Measurements from ENCODE around the gene CMTM6. TPM values are rescaled to one million over a fixed set of nuclear protein-coding genes. Genes with fewer than 3 reads are reported as not detected.
"Not testable (repeated sequence)": the region's sequence is repeated elsewhere in the genome, so short reads cannot be mapped to it uniquely, and the experiment has no call there.

Gene CMTM6
- total and polyA plus RNA-seq, 9 of the 15 experiments (the other 6 are each of a cell fraction or from before 2014, with no cell fraction given) = 8.9 to 39.7 (median 19.5) TPM

DNA sequence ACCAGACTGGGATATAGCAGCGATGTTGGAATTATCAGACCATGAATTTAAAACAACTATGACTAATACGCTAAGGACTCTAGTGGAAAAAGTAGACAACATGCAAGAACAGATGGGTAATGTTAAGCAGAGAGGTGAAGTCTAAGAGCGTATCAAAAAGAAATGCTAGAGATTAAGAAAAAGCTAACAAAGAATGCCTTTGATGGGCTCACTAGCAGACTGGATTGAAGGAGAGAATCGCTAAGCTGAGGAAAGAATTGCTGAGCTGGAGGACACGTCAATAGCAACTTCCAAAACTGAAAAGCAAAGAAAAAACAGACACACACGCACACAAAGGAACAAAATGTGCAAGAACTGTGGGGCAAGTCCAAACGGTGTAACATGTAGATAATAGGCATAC is 20.0 kb upstream of the CMTM6 start:
- no peak overlapping the region for H3K9ac ChIP-seq (ENCODE audit: insufficient read depth in 1 of 2, low read depth in 2 of 2, low read length in 2 of 2)
- ATAC-seq (no peak), DNase-seq (ENCODE audit: extremely low read depth in 1 of 4, low spot score in 3 of 4) (no peak), FAIRE-seq (no peak)
- intact Hi-C loops (cut with micrococcal nuclease) (no loop called here), in situ Hi-C loops (cut with MboI) (no loop called here)
- no peak overlapping the region for H3K4me3 ChIP-seq
- no peak overlapping the region for H3K4me2 ChIP-seq (ENCODE audit: insufficient read depth, low read length)
- H3K4me1 ChIP-seq (replicated peaks in 1 of 2; ENCODE audit: control insufficient read depth in 2 of 2, insufficient read depth in 2 of 2, low read length in 2 of 2) = peaks cover 0 to 3% of the 10 kb centered on the region in 2 experiments; a peak in 1 of 5 replicates
- H3K36me3 ChIP-seq (ENCODE audit: control insufficient read depth, insufficient read depth, low read length) = peaks cover 25% of the 10 kb centered on the region
- H3K27ac ChIP-seq (ENCODE audit: extremely low read depth, low read depth, low read length) = no peak overlapping the region
- no peaks in the 10 kb centered on the region for H4K20me1 ChIP-seq (replicated peaks; ENCODE audit: control insufficient read depth, insufficient read depth, low read length)
- BruUV-seq (replicated peaks) = no TSS peak
- WGBS (ENCODE audit: insufficient coverage, low coverage, missing lambda C conversion rate) = 69% methylated on average over 7 of the region's 7 CpGs
- H3K9me3 ChIP-seq (replicated peaks; ENCODE audit: control insufficient read depth, insufficient read depth, low read depth, low read length) = no peaks in the 10 kb centered on the region
- POLR2A ChIA-PET = interaction anchor here (1.1 to 1.2 kb wide), 2 partner anchors 9 to 10 kb away, joined by 4 to 5 read pairs; no protein-coding TSS in a partner anchor
- no peaks in the 10 kb centered on the region for H3K9me1 ChIP-seq (ENCODE audit: control insufficient read depth, insufficient read depth, low read length)
- H2AFZ ChIP-seq (ENCODE audit: low read depth, low read length) = no peak overlapping the region
- no peaks in the 10 kb centered on the region for H3K27me3 ChIP-seq (ENCODE audit: control insufficient read depth in 2 of 2, insufficient read depth in 2 of 2, low read length in 2 of 2)
- no peaks in the 10 kb centered on the region for H3K79me2 ChIP-seq (ENCODE audit: control insufficient read depth, insufficient read depth, low read length)
- TF ChIP-seq, protein P1, sequence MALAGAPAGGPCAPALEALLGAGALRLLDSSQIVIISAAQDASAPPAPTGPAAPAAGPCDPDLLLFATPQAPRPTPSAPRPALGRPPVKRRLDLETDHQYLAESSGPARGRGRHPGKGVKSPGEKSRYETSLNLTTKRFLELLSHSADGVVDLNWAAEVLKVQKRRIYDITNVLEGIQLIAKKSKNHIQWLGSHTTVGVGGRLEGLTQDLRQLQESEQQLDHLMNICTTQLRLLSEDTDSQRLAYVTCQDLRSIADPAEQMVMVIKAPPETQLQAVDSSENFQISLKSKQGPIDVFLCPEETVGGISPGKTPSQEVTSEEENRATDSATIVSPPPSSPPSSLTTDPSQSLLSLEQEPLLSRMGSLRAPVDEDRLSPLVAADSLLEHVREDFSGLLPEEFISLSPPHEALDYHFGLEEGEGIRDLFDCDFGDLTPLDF (CRISPR knock-in tag; IDR thresholded peaks at IDR 0.05) = no peak
- TF ChIP-seq, protein P2, sequence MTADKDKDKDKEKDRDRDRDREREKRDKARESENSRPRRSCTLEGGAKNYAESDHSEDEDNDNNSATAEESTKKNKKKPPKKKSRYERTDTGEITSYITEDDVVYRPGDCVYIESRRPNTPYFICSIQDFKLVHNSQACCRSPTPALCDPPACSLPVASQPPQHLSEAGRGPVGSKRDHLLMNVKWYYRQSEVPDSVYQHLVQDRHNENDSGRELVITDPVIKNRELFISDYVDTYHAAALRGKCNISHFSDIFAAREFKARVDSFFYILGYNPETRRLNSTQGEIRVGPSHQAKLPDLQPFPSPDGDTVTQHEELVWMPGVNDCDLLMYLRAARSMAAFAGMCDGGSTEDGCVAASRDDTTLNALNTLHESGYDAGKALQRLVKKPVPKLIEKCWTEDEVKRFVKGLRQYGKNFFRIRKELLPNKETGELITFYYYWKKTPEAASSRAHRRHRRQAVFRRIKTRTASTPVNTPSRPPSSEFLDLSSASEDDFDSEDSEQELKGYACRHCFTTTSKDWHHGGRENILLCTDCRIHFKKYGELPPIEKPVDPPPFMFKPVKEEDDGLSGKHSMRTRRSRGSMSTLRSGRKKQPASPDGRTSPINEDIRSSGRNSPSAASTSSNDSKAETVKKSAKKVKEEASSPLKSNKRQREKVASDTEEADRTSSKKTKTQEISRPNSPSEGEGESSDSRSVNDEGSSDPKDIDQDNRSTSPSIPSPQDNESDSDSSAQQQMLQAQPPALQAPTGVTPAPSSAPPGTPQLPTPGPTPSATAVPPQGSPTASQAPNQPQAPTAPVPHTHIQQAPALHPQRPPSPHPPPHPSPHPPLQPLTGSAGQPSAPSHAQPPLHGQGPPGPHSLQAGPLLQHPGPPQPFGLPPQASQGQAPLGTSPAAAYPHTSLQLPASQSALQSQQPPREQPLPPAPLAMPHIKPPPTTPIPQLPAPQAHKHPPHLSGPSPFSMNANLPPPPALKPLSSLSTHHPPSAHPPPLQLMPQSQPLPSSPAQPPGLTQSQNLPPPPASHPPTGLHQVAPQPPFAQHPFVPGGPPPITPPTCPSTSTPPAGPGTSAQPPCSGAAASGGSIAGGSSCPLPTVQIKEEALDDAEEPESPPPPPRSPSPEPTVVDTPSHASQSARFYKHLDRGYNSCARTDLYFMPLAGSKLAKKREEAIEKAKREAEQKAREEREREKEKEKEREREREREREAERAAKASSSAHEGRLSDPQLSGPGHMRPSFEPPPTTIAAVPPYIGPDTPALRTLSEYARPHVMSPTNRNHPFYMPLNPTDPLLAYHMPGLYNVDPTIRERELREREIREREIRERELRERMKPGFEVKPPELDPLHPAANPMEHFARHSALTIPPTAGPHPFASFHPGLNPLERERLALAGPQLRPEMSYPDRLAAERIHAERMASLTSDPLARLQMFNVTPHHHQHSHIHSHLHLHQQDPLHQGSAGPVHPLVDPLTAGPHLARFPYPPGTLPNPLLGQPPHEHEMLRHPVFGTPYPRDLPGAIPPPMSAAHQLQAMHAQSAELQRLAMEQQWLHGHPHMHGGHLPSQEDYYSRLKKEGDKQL (CRISPR knock-in tag; IDR thresholded peaks at IDR 0.05; ENCODE audit: borderline replicate concordance) = no peak
- TF ChIP-seq TBP (optimal IDR thresholded peaks at IDR 0.05; ENCODE audit: low read depth, low read length) = no peak
- TF ChIP-seq, protein P3, sequence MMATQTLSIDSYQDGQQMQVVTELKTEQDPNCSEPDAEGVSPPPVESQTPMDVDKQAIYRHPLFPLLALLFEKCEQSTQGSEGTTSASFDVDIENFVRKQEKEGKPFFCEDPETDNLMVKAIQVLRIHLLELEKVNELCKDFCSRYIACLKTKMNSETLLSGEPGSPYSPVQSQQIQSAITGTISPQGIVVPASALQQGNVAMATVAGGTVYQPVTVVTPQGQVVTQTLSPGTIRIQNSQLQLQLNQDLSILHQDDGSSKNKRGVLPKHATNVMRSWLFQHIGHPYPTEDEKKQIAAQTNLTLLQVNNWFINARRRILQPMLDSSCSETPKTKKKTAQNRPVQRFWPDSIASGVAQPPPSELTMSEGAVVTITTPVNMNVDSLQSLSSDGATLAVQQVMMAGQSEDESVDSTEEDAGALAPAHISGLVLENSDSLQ (IDR thresholded peaks at IDR 0.05) = no peak
- CTCF ChIA-PET (ENCODE audit: low intra/inter-chr PET ratio) = no interaction called here

DNA sequence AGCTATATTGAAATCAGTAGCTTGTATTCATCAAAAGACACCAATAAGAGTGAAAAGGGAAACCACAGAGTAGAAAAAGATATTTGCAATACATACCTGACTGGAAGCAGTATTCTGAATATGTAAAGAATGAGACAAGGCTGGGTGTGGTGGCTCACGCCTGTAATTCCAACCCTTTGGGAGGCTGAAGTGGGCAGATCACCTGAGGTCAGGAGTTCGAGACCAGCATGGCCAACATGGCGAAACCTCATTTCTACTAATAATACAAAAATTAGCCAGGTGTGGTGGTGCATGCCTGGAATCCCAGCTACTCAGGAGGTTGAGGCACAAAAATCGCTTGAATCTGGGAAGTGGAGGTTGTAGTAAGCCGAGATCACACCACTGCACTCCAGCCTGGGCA is 16.3 kb upstream of the CMTM6 start:
- in situ Hi-C loops (cut with MboI) (loop anchor here (5.0 kb wide), 1 partner anchor 148 kb away; no protein-coding TSS in a partner anchor), intact Hi-C loops (cut with micrococcal nuclease) (loop anchor here (10.0 kb wide), 1 partner anchor 556 kb away; no protein-coding TSS in a partner anchor)
- H3K27me3 ChIP-seq (ENCODE audit: control insufficient read depth in 2 of 2, insufficient read depth in 2 of 2, low read length in 2 of 2); H3K27ac ChIP-seq (ENCODE audit: extremely low read depth, low read depth, low read length); H3K4me3 ChIP-seq; H3K4me2 ChIP-seq (ENCODE audit: insufficient read depth, low read length); H3K9me1 ChIP-seq (ENCODE audit: control insufficient read depth, insufficient read depth, low read length); H4K20me1 ChIP-seq (replicated peaks; ENCODE audit: control insufficient read depth, insufficient read depth, low read length); FAIRE-seq; BruUV-seq (replicated peaks); H3K36me3 ChIP-seq (ENCODE audit: control insufficient read depth, insufficient read depth, low read length); H2AFZ ChIP-seq (ENCODE audit: low read depth, low read length); H3K79me2 ChIP-seq (ENCODE audit: control insufficient read depth, insufficient read depth, low read length); H3K4me1 ChIP-seq (replicated peaks in 1 of 2; ENCODE audit: control insufficient read depth in 2 of 2, insufficient read depth in 2 of 2, low read length in 2 of 2); CTCF ChIA-PET (ENCODE audit: low intra/inter-chr PET ratio); H3K9me3 ChIP-seq (replicated peaks; ENCODE audit: control insufficient read depth, insufficient read depth, low read depth, low read length); H3K9ac ChIP-seq (ENCODE audit: insufficient read depth in 1 of 2, low read depth in 2 of 2, low read length in 2 of 2); ATAC-seq; DNase-seq (ENCODE audit: extremely low read depth in 1 of 4, low spot score in 3 of 4): not testable (repeated sequence)
- POLR2A ChIA-PET = interaction anchor here (0.5 to 0.9 kb wide), 2 partner anchors 12 to 35 kb away, joined by 3 to 5 read pairs; no protein-coding TSS in a partner anchor
- 88% methylated on average over 5 of the region's 5 CpGs for WGBS (ENCODE audit: insufficient coverage, low coverage, missing lambda C conversion rate)

Data from K562 (cell line).